CD4-positive, alpha-beta T cell treated with Interleukin-1 beta for 1 hour (primary cell): Measurements from ENCODE around the gene PCBP2.

Experiments used
- DNase-seq, 2 donors: peaks; one replicate each; pipeline ENCODE4 v3.0.0-alpha.2; 2020 to 2022

Gene PCBP2

GRCh38 chr12:53495903-53496751 lies 44.2 kb downstream of the PCBP2 start:
- no peak for DNase-seq

GRCh38 chr12:53496752-53497032 lies 44.8 kb downstream of the PCBP2 start:
- DNase-seq = no peak

- no peak for DNase-seq
These were observed 45.6 kb downstream of the PCBP2 start for GRCh38 chr12:53497461-53497860.

- DNase-seq = peak in 1 of 2 donors; percentile 22
These were observed 46.3 kb downstream of the PCBP2 start for GRCh38 chr12:53498235-53498630.

GRCh38 chr12:53499266-53500141 lies 47.6 kb downstream of the PCBP2 start, which contains the start of gene MAP3K12:
TSS of gene MAP3K12 (minus strand) at chr12:53499458. CDS start at chr12:53487391, 12,067 bp downstream.
- DNase-seq = peak; percentile 47 to 63

- DNase-seq = peak; percentile 45 to 57
These were observed 48.4 kb downstream of the PCBP2 start for GRCh38 chr12:53500142-53500775.

- peak; percentile 98 to 99 for DNase-seq
These were observed 49.1 kb downstream of the PCBP2 start, which contains the start of gene TARBP2 for GRCh38 chr12:53500776-53501614. TSS of gene TARBP2 (plus strand) at chr12:53501283. CDS start at chr12:53501409, 126 bp downstream.

- DNase-seq = no peak
These were observed 49.8 kb downstream of the PCBP2 start for GRCh38 chr12:53501615-53502181.

- DNase-seq = no peak
These were observed 50.4 kb downstream of the PCBP2 start for GRCh38 chr12:53502331-53502730.

GRCh38 chr12:53502983-53503728 lies 51.3 kb downstream of the PCBP2 start:
- DNase-seq = no peak

- DNase-seq = no peak
These were observed 52.4 kb downstream of the PCBP2 start for GRCh38 chr12:53504004-53504920.

GRCh38 chr12:53505086-53505485 lies 53.2 kb downstream of the PCBP2 start:
- no peak for DNase-seq

GRCh38 chr12:53505555-53506449 lies 53.9 kb downstream of the PCBP2 start:
- DNase-seq = no peak

- DNase-seq = no peak
These were observed 54.5 kb downstream of the PCBP2 start for GRCh38 chr12:53506450-53506785.

GRCh38 chr12:53506881-53507602 lies 55.1 kb downstream of the PCBP2 start, which contains the start of gene NPFF:
TSS of gene NPFF (minus strand) at chr12:53507484. CDS start at chr12:53507474, 10 bp downstream.
- DNase-seq = no peak

GRCh38 chr12:53507603-53507885 lies 55.6 kb downstream of the PCBP2 start:
- DNase-seq = no peak

GRCh38 chr12:53508534-53509170 lies 56.8 kb downstream of the PCBP2 start:
- peak; percentile 82 to 86 for DNase-seq
